ENCODE data around the gene NCK1.
"Not testable (repeated sequence)": the region's sequence is repeated elsewhere in the genome, so short reads cannot be mapped to it uniquely, and the experiment has no call there.

Gene NCK1

DNA sequence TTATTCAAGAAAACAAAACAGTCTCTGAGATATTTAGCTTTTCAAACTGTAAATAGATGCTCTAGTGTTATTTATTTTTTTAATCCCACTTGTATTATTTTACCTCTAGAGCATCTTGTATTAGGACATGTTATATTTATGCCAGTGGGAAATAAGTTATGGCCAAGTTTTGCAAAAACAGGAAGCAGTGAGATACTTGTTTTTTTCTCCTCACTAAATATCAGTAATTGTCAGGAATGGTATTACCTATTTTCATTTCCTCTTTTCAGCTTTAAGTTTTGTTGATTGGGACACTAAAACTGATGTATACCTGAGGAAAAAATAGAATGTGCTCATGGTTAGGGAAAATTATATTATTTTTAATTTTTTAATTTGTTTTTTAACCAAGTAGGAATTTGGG lies 87.1 kb downstream of the NCK1 start:
- DNase-seq (ENCODE audit: low read depth), result no peak

DNA sequence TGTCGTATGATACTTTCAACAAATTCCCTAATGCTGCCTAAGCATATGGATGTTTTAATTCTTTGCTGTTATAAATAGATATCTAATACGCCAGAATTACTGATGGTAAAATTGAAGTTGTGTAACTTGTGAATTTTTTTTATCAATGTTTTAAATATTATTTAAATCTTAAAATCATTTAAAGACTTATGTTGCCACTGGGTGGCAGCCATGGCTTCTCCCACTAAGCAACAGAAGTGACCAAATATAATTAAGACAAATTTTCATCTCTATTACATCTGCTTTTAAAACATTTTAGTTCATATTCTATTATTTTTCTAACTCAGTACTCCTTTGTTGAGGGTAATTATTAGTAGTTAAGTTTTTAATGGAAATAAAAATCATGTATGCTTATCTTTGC lies 87.7 kb downstream of the NCK1 start:
- DNase-seq (ENCODE audit: low read depth), result no peak

DNA sequence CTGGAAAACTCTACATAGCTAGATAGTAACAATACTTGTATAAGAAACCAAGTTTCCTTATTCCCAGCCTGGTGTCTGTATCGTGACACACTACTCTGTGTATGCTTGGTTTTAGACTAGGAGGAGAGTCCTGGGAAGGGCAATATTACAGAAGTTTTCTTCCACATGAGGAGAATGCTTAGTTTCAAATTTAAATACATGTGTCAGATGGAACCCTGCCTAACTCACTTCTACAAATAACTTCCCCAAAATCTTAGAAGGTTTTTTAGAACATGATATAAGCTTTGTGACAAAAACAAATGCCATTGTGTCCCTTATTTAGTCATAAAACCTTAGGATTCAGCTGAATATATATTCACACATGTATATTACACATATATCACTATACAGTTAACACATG lies 88.6 kb downstream of the NCK1 start:
- no peak for DNase-seq (ENCODE audit: low read depth)

DNA sequence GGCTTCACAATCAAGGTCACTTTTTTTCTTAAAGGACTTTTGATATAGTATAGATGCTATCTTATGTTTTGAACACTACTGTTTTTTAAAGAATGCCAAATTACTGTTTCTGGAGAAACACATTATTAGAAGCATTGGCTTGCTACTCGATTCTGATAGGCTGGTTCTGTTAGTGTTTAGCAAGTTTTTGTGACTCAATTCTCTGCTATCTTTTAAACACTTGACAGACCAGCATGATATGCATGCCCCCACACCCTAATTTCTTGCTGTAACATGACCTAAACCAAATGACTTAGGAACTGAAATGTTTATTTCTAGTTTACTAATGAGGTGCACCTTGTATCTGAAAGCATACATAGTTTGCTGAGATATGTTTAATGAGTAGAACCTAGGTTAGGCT lies 90.3 kb downstream of the NCK1 start:
- peak; percentile 78 for DNase-seq (ENCODE audit: low read depth)

DNA sequence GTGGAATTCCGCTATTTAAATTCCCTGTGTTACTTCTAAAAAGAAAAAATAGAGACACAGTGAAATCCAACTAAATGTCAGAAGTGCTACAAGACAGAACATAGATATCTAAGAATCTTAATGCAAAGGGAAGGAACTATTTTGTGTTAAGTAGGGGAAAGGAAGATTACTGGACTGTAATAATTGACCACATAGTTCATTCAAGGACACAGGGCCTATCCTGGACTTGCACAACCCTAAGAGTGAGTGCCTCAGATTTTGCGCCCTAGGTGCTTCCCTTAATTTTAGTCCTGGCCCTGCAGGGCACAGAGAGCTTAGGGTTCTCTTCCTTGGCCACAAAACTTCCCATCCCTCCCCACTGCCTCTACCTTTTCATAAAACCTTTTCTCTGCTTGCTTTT lies 92.2 kb downstream of the NCK1 start:
- peak; percentile 78 for DNase-seq (ENCODE audit: low read depth)

DNA sequence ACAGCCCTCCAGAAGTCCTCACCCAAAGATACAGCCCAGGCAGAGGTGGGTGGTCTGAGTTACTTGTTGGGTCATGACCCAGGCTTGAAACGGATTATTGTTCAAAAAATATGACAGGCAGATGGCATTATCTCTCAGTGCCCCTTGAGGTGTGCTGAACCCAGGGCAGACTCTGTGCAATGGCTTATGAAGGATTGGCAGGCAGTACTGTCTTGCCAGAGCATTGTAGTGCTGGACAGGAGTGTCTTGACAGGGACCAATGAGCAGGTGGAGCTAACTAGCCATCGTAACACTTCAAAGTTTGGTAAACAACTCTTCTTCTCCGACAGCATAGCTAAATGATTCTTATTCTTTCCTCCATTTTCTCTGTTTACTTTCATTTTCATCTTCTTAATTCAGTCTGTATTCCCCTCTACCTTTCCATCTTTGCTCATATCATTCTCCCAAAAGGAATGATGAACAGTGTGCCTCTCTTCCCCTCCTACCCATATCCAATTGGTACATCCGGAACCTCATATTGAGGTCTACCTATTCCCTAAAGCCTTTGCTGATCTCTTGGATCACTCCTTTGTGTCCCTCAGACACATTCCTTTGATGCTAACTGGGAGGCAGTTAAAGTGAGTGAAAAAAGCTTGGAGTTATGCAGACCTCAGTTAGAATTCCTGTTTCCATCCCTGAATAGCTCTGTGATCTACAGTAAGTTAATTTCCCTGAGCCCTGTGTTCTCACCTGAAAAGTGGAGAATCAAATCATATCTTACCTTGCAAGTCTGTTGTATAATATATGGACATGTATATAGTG lies 93.2 kb downstream of the NCK1 start:
- no peak for DNase-seq (ENCODE audit: low read depth)

DNA sequence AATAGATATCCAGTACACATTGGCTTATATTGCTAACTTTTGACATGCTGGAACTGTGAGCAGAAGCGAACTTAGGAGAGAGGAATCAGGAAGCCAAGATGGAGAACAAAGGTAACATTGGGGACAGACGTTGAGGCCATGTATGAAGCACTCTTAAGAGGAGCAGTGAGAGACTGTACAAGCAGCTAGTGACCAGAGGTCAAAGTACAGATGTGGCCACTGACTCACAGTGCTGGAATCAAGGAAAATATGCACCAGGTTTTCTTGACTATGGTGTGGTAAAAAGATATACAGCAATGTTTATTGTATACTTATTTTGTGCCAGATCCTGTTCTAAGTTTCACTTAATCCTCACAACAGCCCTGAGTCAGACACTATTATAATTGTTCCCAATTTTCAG lies 93.8 kb downstream of the NCK1 start:
- DNase-seq (ENCODE audit: low read depth), result peak; percentile 94

DNA sequence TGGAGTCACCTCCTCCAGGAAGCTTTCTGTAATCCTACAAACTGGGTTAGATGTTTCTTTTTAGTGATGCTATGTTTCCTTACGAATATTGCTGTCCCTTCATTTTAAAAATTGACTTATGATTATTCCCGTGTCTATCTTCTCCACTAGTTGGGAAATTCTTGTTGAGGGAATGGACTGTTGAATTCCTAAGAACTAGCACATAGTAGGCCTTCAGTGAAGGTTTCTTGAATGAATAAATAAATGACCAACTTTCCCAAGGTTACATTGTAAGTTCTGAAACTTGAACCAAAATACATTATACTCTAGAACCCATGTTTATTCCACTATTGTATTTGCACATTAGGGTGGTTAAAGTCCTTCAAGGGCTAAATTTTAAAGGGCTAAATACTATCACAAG lies 95.0 kb downstream of the NCK1 start:
- no peak for DNase-seq (ENCODE audit: low read depth)

DNA sequence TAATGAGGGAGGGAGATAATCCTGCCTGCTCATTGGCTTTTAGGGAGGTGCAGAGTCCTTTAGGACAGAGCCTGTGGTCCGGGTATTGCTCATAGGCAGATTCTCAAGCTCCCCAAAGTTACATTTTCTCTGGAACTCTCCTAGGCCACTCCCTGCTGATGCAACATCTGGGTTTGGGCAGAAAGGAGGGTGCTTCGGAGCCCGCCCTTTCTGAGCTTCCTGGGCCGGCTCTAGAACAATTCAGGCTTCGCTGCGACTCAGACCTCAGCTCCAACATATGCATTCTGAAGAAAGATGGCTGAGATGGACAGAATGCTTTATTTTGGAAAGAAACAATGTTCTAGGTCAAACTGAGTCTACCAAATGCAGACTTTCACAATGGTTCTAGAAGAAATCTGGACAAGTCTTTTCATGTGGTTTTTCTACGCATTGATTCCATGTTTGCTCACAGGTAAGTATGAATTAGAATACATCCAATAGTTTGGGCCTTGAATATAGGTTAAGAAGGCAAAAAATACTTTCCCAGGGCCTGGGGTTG lies 95.8 kb downstream of the NCK1 start, which contains the start of gene IL20RB:
Gene IL20RB (plus strand): TSS at position 233 of the 538 bp plus-strand sequence. CDS start 131 bp downstream, at position 364.
- peak; percentile 51 for DNase-seq (ENCODE audit: low read depth)

DNA sequence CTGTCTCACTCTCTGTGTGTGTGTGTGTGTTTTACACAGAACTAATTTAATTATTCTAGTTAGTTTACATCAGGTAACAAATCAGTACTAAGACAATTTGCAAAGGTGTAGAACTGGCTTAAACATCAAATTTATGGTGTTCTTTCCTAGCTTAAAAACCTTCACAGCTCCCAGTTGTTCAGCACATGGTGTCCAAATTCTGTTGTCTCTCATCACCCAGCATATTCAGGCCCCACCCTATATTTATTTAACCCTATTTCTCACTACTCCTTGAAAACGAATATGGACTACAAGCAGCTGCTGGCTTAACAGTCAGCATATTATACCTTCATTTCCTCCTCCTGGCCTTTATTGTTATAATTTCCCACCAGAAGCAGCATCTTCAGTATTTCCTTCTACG lies 96.9 kb downstream of the NCK1 start:
- DNase-seq (ENCODE audit: low read depth), result no peak

DNA sequence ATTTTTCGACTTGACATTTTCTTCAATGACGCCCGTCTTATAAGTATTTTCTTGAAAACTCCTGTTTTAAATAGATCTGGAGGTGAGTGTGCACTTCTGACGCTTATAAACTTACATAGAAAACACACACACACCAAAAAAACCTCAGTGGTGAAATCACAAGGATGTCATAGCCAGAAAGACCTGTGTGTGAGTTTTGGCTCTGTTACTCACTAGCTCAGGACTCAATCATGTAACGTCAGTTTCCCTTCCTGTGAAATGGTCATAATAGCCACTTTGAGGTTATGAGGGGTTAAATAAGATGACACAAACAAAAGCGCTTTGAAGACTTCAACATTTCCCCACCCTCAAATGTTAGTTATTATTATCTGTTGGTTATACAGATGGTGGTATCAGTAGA lies 97.6 kb downstream of the NCK1 start:
- no peak for DNase-seq (ENCODE audit: low read depth)

DNA sequence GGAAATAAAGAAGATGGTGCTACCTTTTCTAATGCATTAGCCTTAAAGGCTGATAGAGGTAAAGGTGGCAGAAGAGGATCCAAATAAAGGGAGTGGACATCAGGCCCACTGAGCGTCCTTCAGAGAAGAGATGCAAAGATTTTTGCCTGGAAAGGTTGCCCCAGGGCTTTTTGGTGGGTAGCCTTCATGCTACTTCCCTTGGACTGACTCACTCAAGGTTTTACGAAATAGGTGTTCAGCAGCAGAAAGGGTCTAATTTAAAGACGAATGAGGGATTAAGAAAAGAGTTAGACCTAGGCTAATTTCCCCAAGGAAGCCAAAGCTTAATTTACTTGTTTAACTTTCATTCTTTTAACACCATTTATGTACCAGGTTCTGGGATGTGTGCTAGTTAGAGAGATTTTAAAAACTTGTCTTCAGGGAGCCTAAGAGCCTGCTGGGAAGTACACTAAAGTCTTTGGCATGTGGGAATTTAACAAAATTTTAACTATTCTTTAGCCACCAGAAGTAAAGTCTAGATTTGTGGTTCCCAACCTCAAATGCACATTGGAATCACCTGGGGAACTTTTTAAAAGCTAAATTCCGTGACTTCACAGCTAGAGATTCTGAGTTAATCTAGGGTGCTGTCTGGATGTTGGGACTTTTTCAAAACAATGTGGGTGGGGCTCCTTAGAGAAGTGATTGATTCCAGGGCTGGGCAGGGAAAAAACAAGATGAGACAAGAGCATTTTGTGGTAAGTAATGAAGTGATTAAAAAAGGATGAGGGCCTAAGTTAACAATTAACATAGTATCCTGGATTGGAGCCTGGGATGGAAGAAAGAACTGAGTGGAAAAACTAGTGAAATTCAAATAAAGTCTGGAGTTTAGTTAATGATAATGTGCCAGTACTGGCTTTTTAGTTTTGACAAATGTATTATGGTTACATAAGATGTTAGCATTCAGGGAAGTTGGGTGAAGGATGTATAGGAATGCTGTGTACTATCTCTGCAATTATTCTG lies 99.1 kb downstream of the NCK1 start:
- peak; percentile 34 for DNase-seq (ENCODE audit: low read depth)

DNA sequence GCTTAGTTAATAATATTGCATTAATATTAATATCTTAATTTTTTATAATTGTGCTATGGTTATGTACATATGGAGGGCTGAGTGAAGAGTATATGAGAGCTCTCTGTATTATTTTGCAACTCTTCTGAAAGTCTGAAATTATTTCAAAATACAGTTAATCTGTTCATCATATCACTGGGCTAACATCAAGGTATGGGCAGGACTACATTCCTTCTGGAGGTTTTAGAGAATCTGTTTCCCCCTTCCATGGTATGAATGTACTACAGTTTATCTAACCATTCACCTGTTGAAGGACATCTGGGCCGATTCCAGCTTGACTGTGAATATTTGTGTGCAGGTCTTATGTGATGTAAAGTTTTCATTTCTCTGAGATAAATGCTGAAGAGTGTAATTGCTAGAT lies 100.9 kb downstream of the NCK1 start:
- no peak for DNase-seq (ENCODE audit: low read depth)

DNA sequence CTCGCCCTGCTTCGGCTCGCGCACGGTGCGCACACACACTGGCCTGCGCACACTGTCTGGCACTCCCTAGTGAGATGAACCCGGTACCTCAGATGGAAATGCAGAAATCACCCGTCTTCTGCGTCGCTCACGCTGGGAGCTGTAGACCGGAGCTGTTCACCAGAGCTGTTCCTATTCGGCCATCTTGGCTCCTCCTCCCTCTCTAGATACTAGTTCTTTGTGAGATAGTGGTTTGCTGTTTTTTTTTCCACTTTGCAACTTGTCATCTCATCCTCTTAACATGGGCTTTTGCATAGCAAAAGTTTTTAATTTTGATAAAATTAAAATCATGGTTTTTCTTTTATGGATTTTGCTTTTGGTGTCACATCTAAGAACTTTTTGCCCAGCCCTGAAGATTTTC lies 107.5 kb downstream of the NCK1 start:
- DNase-seq (ENCODE audit: low read depth), result not testable (repeated sequence)

DNA sequence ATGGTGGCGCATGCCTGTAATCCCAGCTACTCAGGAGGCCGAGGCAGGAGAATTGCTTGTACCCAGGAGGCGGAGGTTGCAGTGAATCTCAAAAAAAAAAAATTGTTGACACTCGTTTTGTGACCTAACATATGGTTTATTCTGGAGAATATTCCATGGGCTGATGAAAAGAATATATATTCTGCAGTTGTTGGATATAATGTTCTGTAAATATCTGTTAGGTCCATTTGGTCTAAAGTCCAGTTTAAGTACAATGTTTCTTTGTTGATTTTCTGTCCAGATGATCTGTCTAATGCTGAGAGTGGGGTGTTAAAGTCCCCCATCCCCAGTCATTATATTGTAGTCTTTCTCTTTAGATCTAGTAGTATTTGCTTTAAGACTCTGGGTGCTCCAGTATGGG lies 111.3 kb downstream of the NCK1 start:
- no peak for DNase-seq (ENCODE audit: low read depth)

DNA sequence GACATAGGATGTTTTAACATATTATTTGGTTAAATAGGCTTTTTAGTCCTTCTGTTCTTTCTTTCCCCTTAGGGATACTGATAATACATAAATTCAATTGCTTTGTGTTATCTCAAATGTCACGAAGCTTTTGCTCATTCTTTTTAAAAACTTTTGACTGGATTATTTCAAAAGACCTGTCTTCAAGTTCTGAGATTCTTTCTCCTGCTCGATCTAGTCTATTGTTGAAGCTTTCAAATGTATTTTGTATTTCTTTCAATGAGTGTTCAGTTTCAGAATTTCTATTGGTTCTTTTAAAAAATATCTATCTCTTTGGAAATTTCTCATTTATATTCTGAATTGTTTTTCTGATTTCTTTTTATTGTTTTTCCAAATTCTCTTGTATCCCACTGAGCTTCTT lies 112.7 kb downstream of the NCK1 start:
- no peak for DNase-seq (ENCODE audit: low read depth)

DNA sequence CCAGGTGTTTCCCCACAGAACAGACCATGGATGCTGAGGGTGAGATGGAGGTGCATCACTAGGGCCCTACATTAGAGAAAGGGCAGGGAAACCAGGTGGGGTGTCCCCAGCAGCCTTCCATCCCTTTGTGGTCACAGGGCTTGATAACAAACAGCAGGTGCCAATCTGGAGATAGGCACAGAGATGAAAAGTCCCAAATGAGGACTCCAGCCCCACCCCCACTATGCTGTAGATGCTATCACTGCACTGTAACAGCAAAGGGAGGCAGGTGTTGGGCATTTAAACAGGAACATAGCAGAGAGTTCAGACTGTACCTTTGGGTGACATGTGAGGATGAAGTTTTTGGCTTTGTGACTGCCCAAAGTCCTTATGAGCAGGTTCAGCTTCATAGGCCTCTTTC lies 117.2 kb downstream of the NCK1 start:
- no peak for DNase-seq (ENCODE audit: low read depth)

DNA sequence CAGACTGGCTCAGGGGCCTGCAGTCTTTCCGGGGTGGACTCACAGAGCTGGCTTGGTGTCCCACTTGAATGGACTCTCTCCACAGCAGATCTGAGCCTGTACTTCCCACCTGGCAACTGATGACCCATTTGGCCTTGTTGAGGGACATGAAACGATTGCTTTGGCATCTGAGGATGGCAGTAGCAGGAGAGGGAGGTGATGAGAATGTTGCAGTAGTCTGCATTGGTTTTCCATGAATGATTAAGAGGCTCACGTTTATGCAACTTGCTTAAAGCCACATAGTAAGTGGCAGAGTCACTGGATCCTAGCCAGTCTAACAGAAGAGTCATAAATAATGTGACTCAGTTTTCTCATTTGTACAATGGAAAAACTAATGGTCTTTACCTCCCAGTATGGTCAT lies 117.7 kb downstream of the NCK1 start:
- peak; percentile 78 for DNase-seq (ENCODE audit: low read depth)

DNA sequence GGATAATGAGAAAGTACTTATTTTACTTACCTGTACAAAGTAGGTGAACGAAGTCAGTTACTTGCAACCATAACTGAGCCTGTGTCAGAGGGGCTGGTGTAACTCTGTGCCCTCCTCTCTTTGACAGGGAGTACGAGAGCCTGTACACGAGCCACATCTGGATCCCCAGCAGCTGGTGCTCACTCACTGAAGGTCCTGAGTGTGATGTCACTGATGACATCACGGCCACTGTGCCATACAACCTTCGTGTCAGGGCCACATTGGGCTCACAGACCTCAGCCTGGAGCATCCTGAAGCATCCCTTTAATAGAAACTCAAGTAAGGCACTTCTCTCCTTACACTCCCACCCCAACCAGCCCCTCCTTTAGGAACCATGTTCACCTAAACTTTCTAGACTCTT lies 120.0 kb downstream of the NCK1 start:
- no peak for DNase-seq (ENCODE audit: low read depth)

DNA sequence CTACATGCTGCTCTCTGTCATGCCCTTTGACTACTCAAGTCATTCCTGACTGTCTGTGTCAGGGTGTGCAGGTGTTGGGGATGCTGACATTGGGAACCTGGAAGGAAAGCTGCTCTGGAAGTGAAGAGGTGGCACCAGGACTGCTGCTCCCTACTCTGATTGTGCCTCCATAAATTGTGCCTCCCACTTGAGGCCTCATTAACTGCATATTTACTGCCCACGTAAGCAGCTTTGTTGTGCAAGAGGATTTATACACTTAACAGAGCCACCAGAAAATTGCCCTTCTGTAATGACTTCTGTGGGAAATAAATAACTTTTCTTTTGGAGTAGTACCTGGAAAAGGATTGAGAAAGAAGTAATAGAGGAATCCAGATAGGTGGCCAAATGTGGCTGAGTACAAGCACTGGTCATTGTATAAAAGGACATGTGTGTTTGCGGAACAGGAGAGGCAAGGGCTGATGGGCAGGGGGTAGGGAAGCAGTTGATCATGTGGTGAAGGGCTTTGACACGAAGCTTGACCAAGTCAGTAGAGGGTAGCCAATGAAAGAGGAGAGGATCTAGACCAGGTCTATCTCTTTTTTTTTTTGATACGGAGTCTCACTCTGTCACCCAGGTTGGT lies 120.6 kb downstream of the NCK1 start:
- peak; percentile 79 for DNase-seq (ENCODE audit: low read depth)

DNA sequence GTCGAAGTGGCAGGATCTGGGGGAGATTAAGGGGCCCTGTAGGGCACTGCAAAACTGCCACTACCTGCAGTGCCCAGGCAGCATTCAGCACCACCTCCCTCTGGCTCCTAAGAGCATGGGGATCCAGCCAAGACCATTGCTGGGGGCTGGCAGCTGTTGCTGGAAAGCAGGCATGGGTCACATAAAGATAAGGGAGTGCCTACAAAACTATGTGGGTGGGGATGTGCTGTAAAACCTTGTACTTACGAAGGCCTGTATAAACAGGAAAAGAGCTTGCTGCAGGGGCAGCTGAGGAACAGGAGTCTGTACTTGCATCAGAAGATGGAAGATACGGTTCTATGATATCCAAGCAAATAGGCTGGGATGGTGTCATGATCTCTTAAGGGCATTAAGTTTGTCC lies 122.8 kb downstream of the NCK1 start:
- peak; percentile 94 for DNase-seq (ENCODE audit: low read depth)

DNA sequence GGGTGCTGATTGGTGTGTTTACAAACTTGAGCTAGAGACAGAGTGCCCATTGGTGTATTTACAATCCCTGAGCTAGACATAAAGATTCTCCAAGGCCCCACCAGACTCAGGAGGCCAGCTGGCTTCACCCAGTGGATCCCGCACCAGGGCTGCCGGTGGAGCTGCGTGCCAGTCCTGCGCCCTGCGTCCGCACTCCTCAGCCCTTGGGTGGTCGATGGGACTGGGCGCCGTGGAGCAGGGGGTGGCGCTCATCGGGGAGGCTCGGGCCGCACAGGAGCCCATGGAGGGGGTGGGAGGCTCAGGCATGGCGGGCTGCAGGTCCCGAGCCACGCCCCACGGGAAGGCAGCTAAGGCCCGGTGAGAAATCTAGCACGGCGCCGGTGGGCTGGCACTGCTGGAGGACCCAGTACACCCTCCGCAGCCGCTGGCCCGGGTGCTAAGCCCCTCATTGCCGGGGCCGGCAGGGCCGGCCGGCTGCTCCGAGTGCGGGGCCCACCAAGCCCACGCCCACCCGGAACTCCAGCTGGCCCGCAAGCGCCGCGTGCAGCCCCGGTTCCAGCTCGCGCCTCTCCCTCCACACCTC lies 125.5 kb downstream of the NCK1 start:
- DNase-seq (ENCODE audit: low read depth), result not testable (repeated sequence)

Data from amniotic epithelial cell (primary cell).